Measurements from ENCODE around the gene EDEM2.

The EDEM2 gene

GRCh38 chr20:35133031-35133430, 14.1 kb downstream of the EDEM2 start:
- WGBS: 95% methylated on average over 5 of the region's 5 CpGs
- H3K4me2 ChIP-seq (ENCODE audit: low read length, poor library complexity, severe bottlenecking): no peak overlapping the region

DNA sequence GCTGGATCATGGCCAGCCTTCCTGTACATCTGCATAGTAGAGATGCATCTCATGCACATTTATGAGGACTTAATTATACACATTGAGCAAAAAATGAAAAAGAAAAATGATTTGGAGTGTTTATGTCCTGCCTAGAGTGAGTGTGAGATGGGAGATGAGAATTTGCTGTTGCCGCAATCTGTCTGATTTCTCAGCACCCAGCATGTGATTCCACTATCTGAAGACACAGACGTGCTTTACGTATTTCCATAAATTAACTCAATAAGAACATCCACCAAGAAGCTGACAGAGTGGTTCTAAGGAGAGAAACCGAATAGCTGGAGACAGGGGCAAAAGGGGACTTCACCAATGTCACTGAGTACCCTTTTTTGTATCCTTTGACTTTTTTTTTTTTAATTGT, 15.2 kb downstream of the EDEM2 start:
- Histone ChIP-seq H2BK15ac (ENCODE audit: low read depth, poor library complexity, severe bottlenecking) (no peak overlapping the region), H3K23ac (ENCODE audit: low read length in 2 of 2) (no peak overlapping the region), H3K18ac (ENCODE audit: low read depth in 1 of 2, low read length in 2 of 2) (no peak overlapping the region), H3K36me3 (ENCODE audit: control insufficient read depth in 1 of 2, insufficient read depth in 2 of 2, low read depth in 1 of 2, low read length in 2 of 2) (peaks cover 43 to 51% of the 10 kb centered on the region in 2 experiments), H3K4me2 (ENCODE audit: low read length, poor library complexity, severe bottlenecking) (no peak overlapping the region), H2AK5ac (ENCODE audit: low read length, severe bottlenecking) (no peak overlapping the region), H3K79me1 (replicated peaks; ENCODE audit: low read length, poor library complexity, severe bottlenecking) (peaks cover 18% of the 10 kb centered on the region), H2BK5ac (ENCODE audit: low read depth, low read length, poor library complexity, severe bottlenecking) (no peak overlapping the region), H2AFZ (ENCODE audit: low read depth, low read length) (no peak overlapping the region), H3K27me3 (ENCODE audit: control insufficient read depth in 1 of 2, insufficient read depth in 1 of 2, low read length in 2 of 2) (no peaks in the 10 kb centered on the region), H3K4me1 (ENCODE audit: control insufficient read depth, insufficient read depth, low read depth, low read length) (peaks cover 3% of the 10 kb centered on the region), H3K4me3 (ENCODE audit: insufficient read depth in 1 of 2, low read depth in 1 of 2, low read length in 2 of 2) (no peak overlapping the region), H2BK120ac (ENCODE audit: low read depth, low read length) (no peak overlapping the region), H3K9ac (ENCODE audit: low read length) (no peak overlapping the region), H3K27ac (ENCODE audit: low read length, poor library complexity, severe bottlenecking) (no peak overlapping the region), H3K14ac (ENCODE audit: low read length in 2 of 2) (no peak overlapping the region), H4K91ac (ENCODE audit: low read length) (no peak overlapping the region), H2BK12ac (ENCODE audit: low read length in 2 of 2) (no peak overlapping the region), H3K9me3 (ENCODE audit: control insufficient read depth, low read length) (no peaks in the 10 kb centered on the region), H3K4ac (ENCODE audit: low read depth in 1 of 2, low read length in 2 of 2) (no peak overlapping the region), H4K8ac (ENCODE audit: low read length) (no peak overlapping the region)
- WGBS: 76% methylated on average over 3 of the region's 4 CpGs
- no peak for DNase-seq

More at GRCh38 chr20:35133031-35133430, 14.1 kb downstream of the EDEM2 start:
- Histone ChIP-seq H3K9me3 (ENCODE audit: control insufficient read depth, low read length) (no peaks in the 10 kb centered on the region), H3K18ac (ENCODE audit: low read depth in 1 of 2, low read length in 2 of 2) (no peak overlapping the region), H2AFZ (ENCODE audit: low read depth, low read length) (no peak overlapping the region), H2BK120ac (ENCODE audit: low read depth, low read length) (no peak overlapping the region), H2BK5ac (ENCODE audit: low read depth, low read length, poor library complexity, severe bottlenecking) (no peak overlapping the region), H2BK12ac (ENCODE audit: low read length in 2 of 2) (no peak overlapping the region), H3K9ac (ENCODE audit: low read length) (no peak overlapping the region), H3K14ac (ENCODE audit: low read length in 2 of 2) (no peak overlapping the region), H4K8ac (ENCODE audit: low read length) (no peak overlapping the region), H2AK5ac (ENCODE audit: low read length, severe bottlenecking) (no peak overlapping the region), H3K4me1 (ENCODE audit: control insufficient read depth, insufficient read depth, low read depth, low read length) (peaks cover 3% of the 10 kb centered on the region), H3K23ac (ENCODE audit: low read length in 2 of 2) (no peak overlapping the region), H3K27ac (ENCODE audit: low read length, poor library complexity, severe bottlenecking) (no peak overlapping the region), H3K27me3 (ENCODE audit: control insufficient read depth in 1 of 2, insufficient read depth in 1 of 2, low read length in 2 of 2) (no peaks in the 10 kb centered on the region), H4K91ac (ENCODE audit: low read length) (no peak overlapping the region), H3K36me3 (ENCODE audit: control insufficient read depth in 1 of 2, insufficient read depth in 2 of 2, low read depth in 1 of 2, low read length in 2 of 2) (peaks cover 43 to 61% of the 10 kb centered on the region in 2 experiments), H3K79me1 (replicated peaks; ENCODE audit: low read length, poor library complexity, severe bottlenecking) (peaks cover 22% of the 10 kb centered on the region), H3K4ac (ENCODE audit: low read depth in 1 of 2, low read length in 2 of 2) (no peak overlapping the region), H3K4me3 (ENCODE audit: insufficient read depth in 1 of 2, low read depth in 1 of 2, low read length in 2 of 2) (no peak overlapping the region), H2BK15ac (ENCODE audit: low read depth, poor library complexity, severe bottlenecking) (no peak overlapping the region)
- no peak for DNase-seq

- Histone ChIP-seq H2BK120ac (ENCODE audit: low read depth, low read length) (no peak overlapping the region), H3K23ac (ENCODE audit: low read length in 2 of 2) (no peak overlapping the region), H3K79me1 (replicated peaks; ENCODE audit: low read length, poor library complexity, severe bottlenecking) (peaks cover 6% of the 10 kb centered on the region), H2BK5ac (ENCODE audit: low read depth, low read length, poor library complexity, severe bottlenecking) (no peak overlapping the region), H3K27ac (ENCODE audit: low read length, poor library complexity, severe bottlenecking) (no peak overlapping the region), H3K4me3 (ENCODE audit: insufficient read depth in 1 of 2, low read depth in 1 of 2, low read length in 2 of 2) (no peak overlapping the region), H2AK5ac (ENCODE audit: low read length, severe bottlenecking) (no peak overlapping the region), H3K9me3 (ENCODE audit: control insufficient read depth, low read length) (no peaks in the 10 kb centered on the region), H3K9ac (ENCODE audit: low read length) (no peak overlapping the region), H3K4me1 (ENCODE audit: control insufficient read depth, insufficient read depth, low read depth, low read length) (peaks cover 3% of the 10 kb centered on the region), H3K14ac (ENCODE audit: low read length in 2 of 2) (no peak overlapping the region), H3K36me3 (ENCODE audit: control insufficient read depth in 1 of 2, insufficient read depth in 2 of 2, low read depth in 1 of 2, low read length in 2 of 2) (peaks cover 42 to 54% of the 10 kb centered on the region in 2 experiments), H3K4me2 (ENCODE audit: low read length, poor library complexity, severe bottlenecking) (no peak overlapping the region), H3K4ac (ENCODE audit: low read depth in 1 of 2, low read length in 2 of 2) (no peak overlapping the region), H2BK12ac (ENCODE audit: low read length in 2 of 2) (no peak overlapping the region), H2BK15ac (ENCODE audit: low read depth, poor library complexity, severe bottlenecking) (no peak overlapping the region), H4K8ac (ENCODE audit: low read length) (no peak overlapping the region), H3K27me3 (ENCODE audit: control insufficient read depth in 1 of 2, insufficient read depth in 1 of 2, low read length in 2 of 2) (no peaks in the 10 kb centered on the region), H3K18ac (ENCODE audit: low read depth in 1 of 2, low read length in 2 of 2) (no peak overlapping the region), H2AFZ (ENCODE audit: low read depth, low read length) (no peak overlapping the region), H4K91ac (ENCODE audit: low read length) (no peak overlapping the region)
- WGBS: 40% methylated on average over 1 of the region's 2 CpGs
- DNase-seq: peak; percentile 73
These were observed 17.5 kb downstream of the EDEM2 start for GRCh38 chr20:35129647-35130069.

DNA sequence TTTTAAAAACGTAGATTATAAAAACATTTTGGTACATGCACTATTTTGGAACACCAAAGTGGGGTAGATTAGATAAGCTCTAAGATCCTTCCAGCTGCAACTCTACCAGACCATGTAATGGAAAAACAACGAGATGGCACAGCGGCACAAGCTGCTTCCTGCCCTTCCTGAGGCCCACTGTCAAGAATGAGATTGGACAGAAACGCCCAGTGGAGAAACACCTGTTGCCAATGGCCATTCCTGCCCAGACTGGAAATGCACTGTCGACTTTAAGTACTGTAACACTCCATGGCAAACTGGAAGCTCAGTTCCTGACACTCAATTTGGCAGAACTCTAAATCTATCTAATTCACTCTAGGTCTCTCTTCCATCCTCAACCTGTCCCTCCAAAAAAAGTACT, 21.4 kb downstream of the EDEM2 start:
- WGBS: 97% methylated on average over 5 of the region's 5 CpGs
- Histone ChIP-seq H3K23ac (ENCODE audit: low read length in 2 of 2) (no peak overlapping the region), H3K9me3 (ENCODE audit: control insufficient read depth, low read length) (no peaks in the 10 kb centered on the region), H2BK120ac (ENCODE audit: low read depth, low read length) (no peak overlapping the region), H3K14ac (ENCODE audit: low read length in 2 of 2) (no peak overlapping the region), H2BK15ac (ENCODE audit: low read depth, poor library complexity, severe bottlenecking) (no peak overlapping the region), H2BK5ac (ENCODE audit: low read depth, low read length, poor library complexity, severe bottlenecking) (no peak overlapping the region), H3K4me1 (ENCODE audit: control insufficient read depth, insufficient read depth, low read depth, low read length) (peaks cover 3% of the 10 kb centered on the region), H3K18ac (ENCODE audit: low read depth in 1 of 2, low read length in 2 of 2) (no peak overlapping the region), H2AK5ac (ENCODE audit: low read length, severe bottlenecking) (no peak overlapping the region), H3K79me1 (replicated peaks; ENCODE audit: low read length, poor library complexity, severe bottlenecking) (peaks cover 2% of the 10 kb centered on the region), H2AFZ (ENCODE audit: low read depth, low read length) (no peak overlapping the region), H4K91ac (ENCODE audit: low read length) (no peak overlapping the region), H3K9ac (ENCODE audit: low read length) (no peak overlapping the region), H3K36me3 (ENCODE audit: control insufficient read depth in 1 of 2, insufficient read depth in 2 of 2, low read depth in 1 of 2, low read length in 2 of 2) (peaks cover 37 to 65% of the 10 kb centered on the region in 2 experiments), H4K8ac (ENCODE audit: low read length) (no peak overlapping the region), H3K4ac (ENCODE audit: low read depth in 1 of 2, low read length in 2 of 2) (no peak overlapping the region), H3K27ac (ENCODE audit: low read length, poor library complexity, severe bottlenecking) (no peak overlapping the region), H2BK12ac (ENCODE audit: low read length in 2 of 2) (no peak overlapping the region), H3K27me3 (ENCODE audit: control insufficient read depth in 1 of 2, insufficient read depth in 1 of 2, low read length in 2 of 2) (no peaks in the 10 kb centered on the region), H3K4me3 (ENCODE audit: insufficient read depth in 1 of 2, low read depth in 1 of 2, low read length in 2 of 2) (no peak overlapping the region), H3K4me2 (ENCODE audit: low read length, poor library complexity, severe bottlenecking) (no peak overlapping the region)
- DNase-seq: no peak
